Keratinocyte (primary cell): Measurements from ENCODE around the gene RERE.

Source experiments
- EZH2 ChIP-seq: IDR thresholded peaks from one replicate; pipeline ENCODE4 v1.6.1; 2012; ENCODE audit warnings: inconsistent platforms, mild to moderate bottlenecking, low read length, moderate library complexity
- TF ChIP-seq, protein P1 (sequence below), 3 experiments: IDR thresholded peaks in 1 of 3; conservative IDR thresholded peaks in 1 of 3; optimal IDR thresholded peaks in 1 of 3; 2 replicates in 2 of 3; 3 replicates in 1 of 3; pipeline versions ENCODE3 to v1.5.1; 2011; ENCODE audit warnings: low read length in 3 of 3, mild to moderate bottlenecking in 3 of 3, moderate library complexity in 2 of 3, control low read depth in 1 of 3, inconsistent platforms in 1 of 3; ENCODE audit not compliant: insufficient read depth in 2 of 3; ENCODE audit errors: extremely low read depth in 1 of 3

- TF ChIP-seq, protein P1, sequence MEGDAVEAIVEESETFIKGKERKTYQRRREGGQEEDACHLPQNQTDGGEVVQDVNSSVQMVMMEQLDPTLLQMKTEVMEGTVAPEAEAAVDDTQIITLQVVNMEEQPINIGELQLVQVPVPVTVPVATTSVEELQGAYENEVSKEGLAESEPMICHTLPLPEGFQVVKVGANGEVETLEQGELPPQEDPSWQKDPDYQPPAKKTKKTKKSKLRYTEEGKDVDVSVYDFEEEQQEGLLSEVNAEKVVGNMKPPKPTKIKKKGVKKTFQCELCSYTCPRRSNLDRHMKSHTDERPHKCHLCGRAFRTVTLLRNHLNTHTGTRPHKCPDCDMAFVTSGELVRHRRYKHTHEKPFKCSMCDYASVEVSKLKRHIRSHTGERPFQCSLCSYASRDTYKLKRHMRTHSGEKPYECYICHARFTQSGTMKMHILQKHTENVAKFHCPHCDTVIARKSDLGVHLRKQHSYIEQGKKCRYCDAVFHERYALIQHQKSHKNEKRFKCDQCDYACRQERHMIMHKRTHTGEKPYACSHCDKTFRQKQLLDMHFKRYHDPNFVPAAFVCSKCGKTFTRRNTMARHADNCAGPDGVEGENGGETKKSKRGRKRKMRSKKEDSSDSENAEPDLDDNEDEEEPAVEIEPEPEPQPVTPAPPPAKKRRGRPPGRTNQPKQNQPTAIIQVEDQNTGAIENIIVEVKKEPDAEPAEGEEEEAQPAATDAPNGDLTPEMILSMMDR (optimal IDR thresholded peaks at IDR 0.05 in 1 of 3, IDR thresholded peaks at IDR 0.05 in 1 of 3, conservative IDR thresholded peaks at IDR 0.05 in 1 of 3; ENCODE audit: extremely low read depth in 1 of 3, insufficient read depth in 2 of 3, low read length in 3 of 3), result no peak
- TF ChIP-seq EZH2, result no peak
Measured at GRCh38 chr1:8518490-8518801, 299.0 kb downstream of the RERE start.
